SK-N-SH (cell line): ENCODE results near the gene DPH7.

Experiments used
- CTCF ChIP-seq: fragments of 200-600 bp; sonication (generic); IDR thresholded peaks from 2 replicates; pipeline ENCODE4 v1.6.1; 2017; ENCODE audit warnings: antibody characterized with exemption, mild to moderate bottlenecking, moderate library complexity
- EP300 ChIP-seq, 2 experiments: IDR thresholded peaks; 2 replicates each; pipeline versions ENCODE4 v1.4.0 to v1.6.1; 2012; ENCODE audit warnings: borderline replicate concordance in 1 of 2, low read depth in 1 of 2, low read length in 1 of 2
- EZH2phosphoT487 ChIP-seq: fragments of 200-600 bp; sonication (generic); IDR thresholded peaks from 2 replicates; pipeline ENCODE4 v1.6.1; 2017; ENCODE audit warnings: low read depth, mixed run types, mild to moderate bottlenecking, antibody characterized with exemption, moderate library complexity, borderline replicate concordance
- NFIC ChIP-seq: IDR thresholded peaks from 2 replicates; pipeline ENCODE4 v1.4.0; 2012; ENCODE audit warnings: borderline replicate concordance
- USF2 ChIP-seq: fragments of 150-350 bp; IDR thresholded peaks from 2 replicates; pipeline ENCODE4 v1.6.1; 2017; ENCODE audit warnings: antibody characterized with exemption, low read length, low read depth, borderline replicate concordance

DNA sequence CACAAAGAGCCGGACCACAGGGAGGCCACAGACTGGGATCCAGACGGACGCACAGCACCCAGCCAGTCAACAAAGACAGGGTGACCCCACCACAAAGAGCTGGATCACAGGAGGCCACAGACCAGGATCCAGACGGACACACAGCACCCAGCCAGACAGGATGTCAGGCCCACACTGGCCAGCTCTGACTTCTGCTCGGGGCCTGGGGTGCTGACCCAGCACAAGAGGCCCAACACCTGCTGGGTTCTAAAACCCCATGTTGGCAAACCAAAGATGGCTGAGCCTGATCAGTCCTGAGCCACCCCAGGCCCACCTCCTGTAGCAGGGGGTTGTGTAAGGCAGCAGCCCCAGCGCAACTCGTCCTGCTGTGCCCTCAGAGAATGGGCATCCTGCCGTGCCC is 5.2 kb upstream of the DPH7 start:
- TF ChIP-seq CTCF = no peak
- no peak for TF ChIP-seq EZH2phosphoT487
- TF ChIP-seq EP300 (IDR thresholded peaks at IDR 0.05; ENCODE audit: borderline replicate concordance in 1 of 2, low read depth in 1 of 2, low read length in 1 of 2) = no peak
- TF ChIP-seq NFIC = no peak
- no peak for TF ChIP-seq USF2
